OCI-LY3 (cell line): ENCODE results near the gene PIEZO1.

ENCODE experiments used
- H2AFZ ChIP-seq: fragments of 200-600, 300-600 bp; shearing (Covaris generic); 2 replicates; pipeline ENCODE4 v1.6.0; 2014; ENCODE audit warnings: antibody characterized with exemption, low read depth, low read length
- H3K27ac ChIP-seq: fragments of 200-600, 300-600 bp; sonication (generic); 2 replicates; pipeline ENCODE4 v1.5.1; 2014; ENCODE audit warnings: mild to moderate bottlenecking, low read length, moderate library complexity, mixed read lengths
- H3K27me3 ChIP-seq: fragments of 200-600, 300-600 bp; sonication (generic); 2 replicates; pipeline ENCODE4 v1.6.1; 2014; ENCODE audit warnings: low read depth, low read length, mixed read lengths
- H3K36me3 ChIP-seq: fragments of 200-600, 300-600 bp; sonication (generic); replicated peaks from 2 replicates; pipeline ENCODE3; 2014; ENCODE audit warnings: low read depth, low read length, mixed read lengths
- H3K4me1 ChIP-seq: fragments of 300-600, 200-600 bp; sonication (generic); 2 replicates; pipeline ENCODE4 v1.6.1; 2014; ENCODE audit warnings: low read length, mixed read lengths
- H3K4me2 ChIP-seq: fragments of 200-600, 300-600 bp; sonication (generic); 2 replicates; pipeline ENCODE4 v1.6.1; 2014; ENCODE audit warnings: low read length, mixed read lengths
- H3K4me3 ChIP-seq: fragments of 300-600, 200-600 bp; sonication (generic); 2 replicates; pipeline ENCODE4 v1.5.1; 2014; ENCODE audit warnings: antibody characterized with exemption, mild to moderate bottlenecking, low read length, moderate library complexity
- H3K79me2 ChIP-seq: fragments of 300-600, 200-600 bp; shearing (Covaris generic); 2 replicates; pipeline ENCODE4 v1.6.1; 2014; ENCODE audit warnings: mild to moderate bottlenecking, low read length, mixed read lengths
- H3K9ac ChIP-seq: fragments of 300-600, 200-600 bp; shearing (Covaris generic); 2 replicates; pipeline ENCODE4 v1.6.0; 2014; ENCODE audit warnings: mild to moderate bottlenecking, low read length, moderate library complexity
- H3K9me3 ChIP-seq: fragments of 200-600, 300-600 bp; shearing (Covaris generic); 2 replicates; pipeline ENCODE4 v1.6.1; 2014; ENCODE audit warnings: low read length, mixed read lengths; ENCODE audit not compliant: insufficient read depth
- H4K20me1 ChIP-seq: fragments of 200-600, 300-600 bp; sonication (generic); 2 replicates; pipeline ENCODE4 v1.6.1; 2016; ENCODE audit warnings: low read length, mixed read lengths; ENCODE audit not compliant: insufficient read depth
- EZH2phosphoT487 ChIP-seq: fragments of 200-600 bp; shearing (Covaris generic); IDR thresholded peaks from 2 replicates; pipeline ENCODE4 v1.6.1; 2018; ENCODE audit warnings: antibody characterized with exemption, mixed run types, low read depth
- TF ChIP-seq, protein P1 (sequence below): fragments of 200-600, 300-600 bp; sonication (generic); IDR thresholded peaks from 2 replicates; pipeline ENCODE4 v1.5.1; 2014; ENCODE audit warnings: antibody characterized with exemption, low read length, low read depth

The PIEZO1 gene

DNA sequence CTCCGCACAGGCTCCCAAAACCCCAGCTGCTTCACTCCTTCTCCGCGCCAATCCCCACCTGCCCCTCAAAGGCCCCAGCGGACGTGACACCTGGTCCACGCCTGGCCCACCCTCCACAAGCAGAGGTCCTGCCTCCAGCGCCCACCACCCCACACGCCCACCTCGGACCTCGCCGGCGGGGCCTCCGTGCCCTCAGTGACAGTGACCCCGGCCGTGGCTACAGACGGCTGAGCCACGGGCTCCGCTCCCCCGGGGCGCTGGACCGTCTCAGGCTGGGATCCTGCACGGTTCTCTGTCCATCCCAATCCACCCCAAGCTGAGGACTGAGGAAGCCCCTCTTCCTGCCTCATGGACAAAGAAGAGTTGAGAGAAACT is 25.1 kb downstream of the PIEZO1 start:
- Histone ChIP-seq H2AFZ (no peak overlapping the region), H3K79me2 (no peaks in the 10 kb centered on the region), H3K9ac (peak overlapping the region; percentile 67), H4K20me1 (no peaks in the 10 kb centered on the region), H3K27ac (peak overlapping the region; percentile 39; the same call in 1 of the 2 replicates), H3K4me3 (peak overlapping the region; percentile 74; the same call in 1 of the 2 replicates), H3K4me2 (peak overlapping the region; percentile 91), H3K9me3 (no peaks in the 10 kb centered on the region), H3K36me3 (no peaks in the 10 kb centered on the region), H3K4me1 (peaks cover 22% of the 10 kb centered on the region), H3K27me3 (no peaks in the 10 kb centered on the region)
- TF ChIP-seq EZH2phosphoT487 = no peak
- TF ChIP-seq, protein P1, sequence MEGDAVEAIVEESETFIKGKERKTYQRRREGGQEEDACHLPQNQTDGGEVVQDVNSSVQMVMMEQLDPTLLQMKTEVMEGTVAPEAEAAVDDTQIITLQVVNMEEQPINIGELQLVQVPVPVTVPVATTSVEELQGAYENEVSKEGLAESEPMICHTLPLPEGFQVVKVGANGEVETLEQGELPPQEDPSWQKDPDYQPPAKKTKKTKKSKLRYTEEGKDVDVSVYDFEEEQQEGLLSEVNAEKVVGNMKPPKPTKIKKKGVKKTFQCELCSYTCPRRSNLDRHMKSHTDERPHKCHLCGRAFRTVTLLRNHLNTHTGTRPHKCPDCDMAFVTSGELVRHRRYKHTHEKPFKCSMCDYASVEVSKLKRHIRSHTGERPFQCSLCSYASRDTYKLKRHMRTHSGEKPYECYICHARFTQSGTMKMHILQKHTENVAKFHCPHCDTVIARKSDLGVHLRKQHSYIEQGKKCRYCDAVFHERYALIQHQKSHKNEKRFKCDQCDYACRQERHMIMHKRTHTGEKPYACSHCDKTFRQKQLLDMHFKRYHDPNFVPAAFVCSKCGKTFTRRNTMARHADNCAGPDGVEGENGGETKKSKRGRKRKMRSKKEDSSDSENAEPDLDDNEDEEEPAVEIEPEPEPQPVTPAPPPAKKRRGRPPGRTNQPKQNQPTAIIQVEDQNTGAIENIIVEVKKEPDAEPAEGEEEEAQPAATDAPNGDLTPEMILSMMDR = no peak

- peaks cover 22% of the 10 kb centered on the region for H3K4me1 ChIP-seq
- peak overlapping the region; percentile 74 for H3K4me3 ChIP-seq
- H2AFZ ChIP-seq = peak overlapping the region; percentile 43; the same call in 1 of the 2 replicates
- no peaks in the 10 kb centered on the region for H3K79me2 ChIP-seq
- no peaks in the 10 kb centered on the region for H3K36me3 ChIP-seq
- peak overlapping the region; percentile 39 for H3K27ac ChIP-seq
- H3K9me3 ChIP-seq = no peaks in the 10 kb centered on the region
- H3K27me3 ChIP-seq = no peaks in the 10 kb centered on the region
- peak overlapping the region; percentile 91 for H3K4me2 ChIP-seq
- no peak for TF ChIP-seq EZH2phosphoT487
- TF ChIP-seq, protein P1 = peak; percentile 47
- H4K20me1 ChIP-seq = no peaks in the 10 kb centered on the region
- peak overlapping the region; percentile 67 for H3K9ac ChIP-seq
Measured at GRCh38 chr16:88759245-88759975, 25.6 kb downstream of the PIEZO1 start.

GRCh38 chr16:88758944-88759244 is 26.1 kb downstream of the PIEZO1 start:
- Histone ChIP-seq H3K36me3 (no peaks in the 10 kb centered on the region), H3K9ac (peak overlapping the region; percentile 67), H2AFZ (0 out of 2 replicates have a peak overlapping the region, but pooled peaks have one; percentile 43), H3K79me2 (no peaks in the 10 kb centered on the region), H3K27me3 (no peaks in the 10 kb centered on the region), H3K4me1 (peaks cover 22% of the 10 kb centered on the region), H4K20me1 (no peaks in the 10 kb centered on the region), H3K4me2 (peak overlapping the region; percentile 91), H3K9me3 (no peaks in the 10 kb centered on the region), H3K27ac (peak overlapping the region; percentile 39), H3K4me3 (peak overlapping the region; percentile 74)
- TF ChIP-seq, protein P1 = no peak
- TF ChIP-seq EZH2phosphoT487 = no peak

- peak overlapping the region; percentile 67; the same call in 1 of the 2 replicates for H3K9ac ChIP-seq
- H3K36me3 ChIP-seq = no peaks in the 10 kb centered on the region
- TF ChIP-seq, protein P1 = no peak
- no peak for TF ChIP-seq EZH2phosphoT487
- H3K4me2 ChIP-seq = peak overlapping the region; percentile 91
- peaks cover 22% of the 10 kb centered on the region for H3K4me1 ChIP-seq
- H2AFZ ChIP-seq = no peak overlapping the region
- no peaks in the 10 kb centered on the region for H4K20me1 ChIP-seq
- H3K9me3 ChIP-seq = no peaks in the 10 kb centered on the region
- no peaks in the 10 kb centered on the region for H3K79me2 ChIP-seq
- no peak overlapping the region; the same call in 1 of the 2 replicates for H3K27ac ChIP-seq
- H3K4me3 ChIP-seq = peak overlapping the region; percentile 74
- H3K27me3 ChIP-seq = no peaks in the 10 kb centered on the region
Measured at GRCh38 chr16:88758227-88758943, 26.6 kb downstream of the PIEZO1 start.
